ENCODE measurements around the gene CPNE4. TPM values are rescaled to one million over a fixed set of nuclear protein-coding genes. Genes with fewer than 3 reads are reported as not detected.
A peak's percentile ranks its signal among the peaks of the same experiment; 100 is the strongest.

The CPNE4 gene
- total and polyA plus RNA-seq, 4 donors: 0.02 to 1.6 (median 0.29) TPM

DNA sequence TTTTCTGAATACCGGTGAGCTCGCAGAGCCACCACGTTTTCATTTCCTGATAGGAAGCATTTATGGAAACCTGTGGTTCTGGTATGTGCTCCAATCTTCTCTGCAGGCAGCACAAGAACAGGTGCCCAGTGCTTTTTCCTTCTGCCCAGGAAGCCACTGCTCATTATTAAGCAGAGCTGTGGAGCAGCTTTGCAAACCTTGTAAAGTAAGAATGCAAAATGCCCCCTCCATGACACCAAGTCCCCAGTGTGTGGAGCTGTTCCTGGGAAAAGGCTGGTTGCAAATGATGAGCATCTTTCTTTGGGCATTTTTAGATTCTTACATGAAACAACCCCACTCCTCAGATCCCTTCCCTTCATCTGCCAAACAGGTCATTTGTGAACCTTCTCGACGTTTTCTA, 466.4 kb downstream of the CPNE4 start:
- TF ChIP-seq CTCF (IDR thresholded peaks at IDR 0.05; ENCODE audit: control extremely low read depth, extremely low read depth): no peak
- no peak overlapping the region for H3K27ac ChIP-seq (ENCODE audit: low read depth in 1 of 2, low read length in 1 of 2)

DNA sequence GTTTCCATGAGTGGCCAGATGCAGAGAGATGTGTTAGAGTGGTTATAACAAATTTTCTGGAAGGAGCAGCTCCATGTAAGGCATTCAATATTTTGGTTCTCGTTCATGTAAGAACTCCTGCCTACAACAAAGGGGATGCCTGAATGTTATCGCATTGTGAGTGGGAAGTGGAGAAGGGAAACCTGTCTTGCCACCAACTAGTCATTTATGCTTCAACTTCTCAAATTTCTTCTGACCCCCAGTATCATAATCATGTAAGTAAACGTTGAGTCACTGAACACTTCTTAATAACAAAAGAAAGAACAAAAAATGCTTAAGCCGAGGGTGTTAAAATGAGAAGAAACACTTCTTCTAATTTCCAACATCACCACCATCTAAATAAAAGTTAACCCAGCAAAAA, 470.0 kb downstream of the CPNE4 start:
- ATAC-seq (ENCODE audit: insufficient read depth, low FRiP score) (no peak), DNase-seq (peak in 1 of 3 donors; percentile 9)
- Histone ChIP-seq H3K4me1 (ENCODE audit: control insufficient read depth in 5 of 5, insufficient read depth in 5 of 5, low read length in 5 of 5) (no peaks in the 10 kb centered on the region), H3K4me3 (no peak overlapping the region), H3K36me3 (ENCODE audit: control insufficient read depth in 4 of 4, insufficient read depth in 4 of 4, low read length in 4 of 4) (no peaks in the 10 kb centered on the region), H3K27ac (ENCODE audit: low read depth in 1 of 2, low read length in 1 of 2) (no peak overlapping the region), H3K27me3 (ENCODE audit: control insufficient read depth in 3 of 3, insufficient read depth in 3 of 3, low read length in 2 of 3) (peaks cover 0 to 3% (median 0%) of the 10 kb centered on the region in 3 donors), H3K9me3 (ENCODE audit: control insufficient read depth in 4 of 4, insufficient read depth in 3 of 4, low read length in 3 of 4) (no peaks in the 10 kb centered on the region), H3K9ac (ENCODE audit: insufficient read depth in 1 of 2, low read length in 2 of 2) (no peak overlapping the region)
- WGBS, 2 donors: 68 to 79% methylated on average over 4 of the region's 4 CpGs
- no peak for TF ChIP-seq CTCF (IDR thresholded peaks at IDR 0.05; ENCODE audit: control extremely low read depth, extremely low read depth)

More for the DNA sequence above, 466.4 kb downstream of the CPNE4 start:
- no peak for ATAC-seq (ENCODE audit: insufficient read depth, low FRiP score)
- Histone ChIP-seq H3K4me1 (ENCODE audit: control insufficient read depth in 5 of 5, insufficient read depth in 5 of 5, low read length in 5 of 5) (no peaks in the 10 kb centered on the region), H3K27me3 (ENCODE audit: control insufficient read depth in 3 of 3, insufficient read depth in 3 of 3, low read length in 2 of 3) (no peaks in the 10 kb centered on the region), H3K9ac (ENCODE audit: insufficient read depth in 1 of 2, low read length in 2 of 2) (no peak overlapping the region), H3K9me3 (ENCODE audit: control insufficient read depth in 4 of 4, insufficient read depth in 3 of 4, low read length in 3 of 4) (no peaks in the 10 kb centered on the region), H3K36me3 (ENCODE audit: control insufficient read depth in 4 of 4, insufficient read depth in 4 of 4, low read length in 4 of 4) (no peaks in the 10 kb centered on the region), H3K4me3 (no peak overlapping the region)
- no peak for DNase-seq
- WGBS, 2 donors: 38 to 47% methylated on average over 5 of the region's 5 CpGs

DNA sequence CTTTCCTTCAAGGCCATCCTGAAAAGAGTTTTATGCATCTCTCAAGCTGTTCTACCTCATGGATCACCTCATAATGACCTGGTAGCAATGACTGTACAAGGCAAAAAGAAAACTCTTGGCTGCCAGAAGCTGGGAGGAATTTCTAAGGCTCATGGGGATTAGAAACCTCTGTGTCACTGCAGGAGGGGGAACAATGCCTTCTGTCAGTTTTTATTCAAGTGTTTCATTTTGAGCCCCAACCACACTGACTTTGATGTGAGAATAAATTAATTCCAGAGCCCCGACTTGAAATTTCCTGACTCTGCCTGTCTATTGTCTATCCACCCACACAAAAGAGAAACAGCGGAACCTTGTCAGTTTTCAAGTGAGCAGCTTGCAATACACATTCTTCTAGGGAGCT, 473.3 kb downstream of the CPNE4 start:
- WGBS, 2 donors: 43 to 58% methylated on average over 2 of the region's 2 CpGs
- ATAC-seq (ENCODE audit: insufficient read depth, low FRiP score): no peak
- TF ChIP-seq CTCF (IDR thresholded peaks at IDR 0.05; ENCODE audit: control extremely low read depth, extremely low read depth): no peak
- Histone ChIP-seq H3K4me3 (no peak overlapping the region), H3K9ac (ENCODE audit: insufficient read depth in 1 of 2, low read length in 2 of 2) (no peak overlapping the region), H3K4me1 (ENCODE audit: control insufficient read depth in 5 of 5, insufficient read depth in 5 of 5, low read length in 5 of 5) (no peaks in the 10 kb centered on the region), H3K27ac (ENCODE audit: low read depth in 1 of 2, low read length in 1 of 2) (no peak overlapping the region), H3K36me3 (ENCODE audit: control insufficient read depth in 4 of 4, insufficient read depth in 4 of 4, low read length in 4 of 4) (no peaks in the 10 kb centered on the region), H3K27me3 (ENCODE audit: control insufficient read depth in 3 of 3, insufficient read depth in 3 of 3, low read length in 2 of 3) (peaks cover 0 to 3% (median 0%) of the 10 kb centered on the region in 3 donors), H3K9me3 (ENCODE audit: control insufficient read depth in 4 of 4, insufficient read depth in 3 of 4, low read length in 3 of 4) (no peaks in the 10 kb centered on the region)
- peak in 2 of 3 donors; percentile 3 to 4 for DNase-seq

DNA sequence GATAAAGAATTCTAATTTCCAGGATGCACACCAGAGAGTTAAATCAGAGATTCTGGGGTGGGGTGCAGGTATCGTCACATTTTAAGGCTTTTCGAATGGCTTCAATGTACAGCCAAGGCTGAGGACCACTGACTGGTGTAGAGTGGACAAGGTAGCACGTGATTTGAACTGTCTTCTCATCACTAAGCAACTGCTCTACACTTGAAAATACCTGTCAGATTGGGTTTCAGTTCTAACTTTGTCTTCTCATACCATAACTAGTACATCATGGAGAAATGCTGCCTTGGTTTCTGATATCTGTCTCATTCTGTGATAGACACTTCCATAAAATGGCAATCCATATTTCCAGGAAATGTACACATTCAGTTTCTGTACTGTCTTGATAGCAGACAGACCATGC, 474.0 kb downstream of the CPNE4 start:
- no peaks in the 10 kb centered on the region for H3K9me3 ChIP-seq (ENCODE audit: control insufficient read depth in 4 of 4, insufficient read depth in 3 of 4, low read length in 3 of 4)
- H3K9ac ChIP-seq (ENCODE audit: insufficient read depth in 1 of 2, low read length in 2 of 2): no peak overlapping the region
- H3K4me3 ChIP-seq: no peak overlapping the region
- DNase-seq (no peak), ATAC-seq (ENCODE audit: insufficient read depth, low FRiP score) (no peak)
- H3K27ac ChIP-seq (ENCODE audit: low read depth in 1 of 2, low read length in 1 of 2): no peak overlapping the region
- no peak for TF ChIP-seq CTCF (IDR thresholded peaks at IDR 0.05; ENCODE audit: control extremely low read depth, extremely low read depth)
- peaks cover 0 to 3% (median 0%) of the 10 kb centered on the region in 3 donors for H3K27me3 ChIP-seq (ENCODE audit: control insufficient read depth in 3 of 3, insufficient read depth in 3 of 3, low read length in 2 of 3)
- H3K4me1 ChIP-seq (ENCODE audit: control insufficient read depth in 5 of 5, insufficient read depth in 5 of 5, low read length in 5 of 5): no peaks in the 10 kb centered on the region
- no peaks in the 10 kb centered on the region for H3K36me3 ChIP-seq (ENCODE audit: control insufficient read depth in 4 of 4, insufficient read depth in 4 of 4, low read length in 4 of 4)
- WGBS, 2 donors: 85 to 89% methylated on average over 3 of the region's 3 CpGs

Measured in lung (tissue), 12 donors.